SJCRH30 (cell line): Measurements from ENCODE around the gene REPIN1. TPM values are rescaled to one million over a fixed set of nuclear protein-coding genes. Genes with fewer than 3 reads are reported as not detected.

Experiments
- DNase-seq, 2 experiments: peaks; one replicate each; pipeline ENCODE4 v3.0.0-alpha.2; 2015 to 2020
- H3K27ac ChIP-seq: fragments of 250-450 bp; sonication (Bioruptor Pico); 2 replicates; pipeline ENCODE4 v1.5.1; 2020; ENCODE audit warnings: mild to moderate bottlenecking, moderate library complexity
- H3K27me3 ChIP-seq: fragments of 250-450 bp; sonication (Bioruptor Pico); 2 replicates; pipeline ENCODE4 v1.5.1; 2020; ENCODE audit warnings: mild to moderate bottlenecking, moderate library complexity
- H3K36me3 ChIP-seq: fragments of 250-450 bp; sonication (Bioruptor Pico); 2 replicates; pipeline ENCODE4 v1.5.1; 2020; ENCODE audit warnings: mild to moderate bottlenecking, moderate library complexity
- H3K4me1 ChIP-seq: fragments of 250-450 bp; sonication (Bioruptor Pico); 2 replicates; pipeline ENCODE4 v1.5.1; 2020; ENCODE audit warnings: mild to moderate bottlenecking, moderate library complexity
- H3K4me3 ChIP-seq: fragments of 250-450 bp; sonication (Bioruptor Pico); 2 replicates; pipeline ENCODE4 v1.5.1; 2020; ENCODE audit warnings: mild to moderate bottlenecking, moderate library complexity
- H3K9me3 ChIP-seq: fragments of 250-450 bp; sonication (Bioruptor Pico); replicated peaks from 2 replicates; pipeline ENCODE4 v1.5.1; 2020; ENCODE audit warnings: mild to moderate bottlenecking, moderate library complexity
- total RNA-seq: library from RNA; depleted of rRNA; stranded (reverse); fragments of >200 nt; shearing (Covaris generic); gene quantifications from 2 replicates; pipeline ENCODE4 v1.2.3, GENCODE V29; 2014; rRNA removed

The REPIN1 gene
- total RNA-seq, 1 experiment from 2014 or later = 183 TPM

DNA sequence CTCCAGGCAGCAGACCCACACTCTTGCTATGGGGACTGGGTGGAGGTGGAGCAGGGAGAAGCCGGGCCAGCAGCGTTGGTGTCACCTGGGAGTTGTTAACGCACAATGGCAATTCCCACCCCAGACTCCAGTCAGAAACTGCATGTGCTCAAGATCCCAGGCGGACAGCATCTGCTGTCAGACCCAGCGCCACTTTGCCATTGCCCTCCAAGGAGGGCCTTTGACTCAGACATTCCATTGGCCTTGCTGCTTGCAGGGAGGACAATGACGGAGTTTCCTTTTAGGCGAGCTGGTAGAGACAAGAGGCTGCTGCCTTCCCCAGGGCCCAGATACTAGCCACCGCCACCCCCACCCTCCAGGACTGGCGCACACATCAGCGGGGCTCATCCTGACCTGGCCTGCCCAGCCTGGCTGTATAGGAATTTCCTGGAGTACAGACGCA, 45.0 kb downstream of the REPIN1 start:
- H3K4me1 ChIP-seq = no peaks in the 10 kb centered on the region
- H3K4me3 ChIP-seq = no peak overlapping the region
- no peaks in the 10 kb centered on the region for H3K36me3 ChIP-seq
- no peak overlapping the region for H3K27ac ChIP-seq
- H3K9me3 ChIP-seq = no peaks in the 10 kb centered on the region
- DNase-seq = no peak
- H3K27me3 ChIP-seq = no peaks in the 10 kb centered on the region

DNA sequence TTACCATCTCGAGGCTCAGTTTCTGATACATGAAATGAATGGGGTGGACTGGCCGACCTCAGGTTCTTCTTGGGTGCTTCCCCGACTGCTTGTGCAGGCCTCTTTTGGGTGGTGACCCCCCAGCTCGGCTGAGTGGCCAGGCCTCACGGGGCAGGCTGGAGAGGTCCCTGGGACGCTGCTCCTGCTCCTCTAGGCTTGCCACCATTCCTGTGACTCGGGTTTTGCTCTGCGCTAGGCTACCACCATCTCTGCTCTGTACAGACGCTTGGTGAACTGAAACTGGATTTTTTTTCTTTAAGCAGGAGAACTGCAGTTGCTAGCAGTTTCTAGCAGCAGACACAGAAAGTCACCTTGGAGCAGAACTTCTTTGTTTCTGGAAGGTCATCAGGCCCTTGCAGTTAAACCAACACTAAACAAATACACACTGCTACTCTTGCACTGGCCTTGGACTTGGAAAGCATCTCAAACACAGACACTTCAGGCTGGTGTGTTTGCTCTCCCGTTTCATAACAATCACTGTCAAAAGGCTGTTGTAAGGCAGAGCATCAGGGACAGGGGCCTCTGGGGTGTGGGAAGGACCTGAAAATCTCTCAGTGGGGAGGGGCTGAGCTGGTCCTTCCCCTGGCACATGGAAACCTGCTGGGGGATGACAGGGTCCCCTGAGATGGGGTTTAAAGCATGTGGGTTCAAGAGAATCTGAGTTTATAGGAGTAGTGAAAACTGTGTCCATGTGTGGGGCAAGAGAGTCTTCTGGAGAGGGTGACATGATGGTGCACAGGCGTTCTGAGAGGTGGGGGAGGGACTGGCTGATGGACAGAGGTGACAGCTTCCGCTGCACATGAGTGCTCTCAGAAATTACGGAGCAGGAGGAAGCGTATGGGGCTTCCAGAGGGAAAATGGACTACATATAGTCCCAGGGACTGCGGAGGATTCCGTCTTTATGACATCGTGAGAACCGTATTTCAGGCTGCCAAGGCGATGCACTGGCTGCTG, 46.8 kb downstream of the REPIN1 start:
- Histone ChIP-seq H3K4me1 (no peaks in the 10 kb centered on the region), H3K27me3 (no peaks in the 10 kb centered on the region), H3K4me3 (no peak overlapping the region), H3K9me3 (no peaks in the 10 kb centered on the region), H3K36me3 (no peaks in the 10 kb centered on the region), H3K27ac (no peak overlapping the region)
- DNase-seq = no peak

DNA sequence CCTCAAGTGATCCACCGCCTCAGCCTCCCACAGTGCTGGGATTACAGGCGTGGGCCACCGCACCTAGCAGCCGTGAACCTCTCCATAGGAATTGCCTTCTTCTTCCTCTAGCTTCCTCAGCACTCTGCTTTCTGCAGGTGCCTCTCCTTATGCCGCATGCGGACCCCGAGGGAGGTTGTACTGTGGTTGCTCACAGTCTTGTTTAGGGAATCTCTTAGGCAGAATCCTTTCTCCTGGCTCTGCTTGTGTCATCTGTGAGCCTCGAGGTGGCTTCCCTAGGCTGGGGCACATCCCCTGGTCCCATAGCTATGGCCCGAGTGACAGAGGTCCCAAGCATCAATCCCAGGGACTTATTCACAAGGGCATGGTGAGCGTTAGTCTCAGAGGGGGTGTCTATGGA, 48.6 kb downstream of the REPIN1 start:
- Histone ChIP-seq H3K27ac (no peak overlapping the region), H3K36me3 (no peaks in the 10 kb centered on the region), H3K4me1 (no peaks in the 10 kb centered on the region), H3K9me3 (no peaks in the 10 kb centered on the region), H3K27me3 (no peaks in the 10 kb centered on the region), H3K4me3 (no peak overlapping the region)
- no peak for DNase-seq

DNA sequence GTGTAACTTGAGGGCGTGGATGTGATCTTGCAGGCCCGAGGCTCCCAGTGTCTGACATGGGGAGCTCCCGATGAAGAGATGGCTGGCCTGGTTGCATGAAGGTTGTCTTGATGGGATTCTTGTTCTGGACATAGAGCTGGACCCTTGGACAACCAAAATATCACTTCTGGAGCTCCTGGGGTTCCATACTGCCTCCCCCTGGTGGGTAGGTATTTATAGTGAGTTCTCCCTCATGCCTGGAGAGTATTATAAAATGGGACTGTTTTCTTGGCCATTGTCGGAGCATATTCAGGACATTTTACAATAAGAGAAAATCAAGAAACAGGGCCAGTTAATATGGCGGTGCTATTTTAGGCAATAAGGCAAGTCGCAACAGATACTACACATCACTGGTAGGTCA, 49.2 kb downstream of the REPIN1 start:
- Histone ChIP-seq H3K27me3 (no peaks in the 10 kb centered on the region), H3K4me3 (no peak overlapping the region), H3K36me3 (no peaks in the 10 kb centered on the region)

DNA sequence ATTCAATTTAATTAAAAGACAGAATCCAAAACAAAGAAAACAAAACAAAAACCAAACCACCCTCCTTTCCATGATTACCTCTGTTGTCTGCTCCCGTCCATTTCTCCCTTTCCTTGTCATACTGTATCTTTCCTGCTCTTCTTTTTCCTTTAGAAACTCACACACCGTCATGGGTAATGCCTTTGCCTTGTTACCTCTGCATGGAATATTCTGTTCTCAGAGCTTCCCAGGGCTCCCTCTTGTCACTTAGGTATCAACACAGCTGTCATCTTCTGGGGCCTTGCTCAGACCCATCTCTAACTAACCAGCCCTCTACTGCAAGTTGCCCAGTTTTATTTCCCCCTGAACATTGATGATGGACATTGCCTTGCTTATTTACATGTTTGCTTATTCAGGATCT, 51.6 kb downstream of the REPIN1 start:
- H3K36me3 ChIP-seq = no peaks in the 10 kb centered on the region
- no peak overlapping the region for H3K4me3 ChIP-seq
- H3K27ac ChIP-seq = no peak overlapping the region
- no peaks in the 10 kb centered on the region for H3K4me1 ChIP-seq
- H3K9me3 ChIP-seq = no peaks in the 10 kb centered on the region
- no peak for DNase-seq
- no peaks in the 10 kb centered on the region for H3K27me3 ChIP-seq

More for the DNA sequence above, 49.2 kb downstream of the REPIN1 start:
- Histone ChIP-seq H3K27ac (no peak overlapping the region), H3K4me1 (no peaks in the 10 kb centered on the region), H3K9me3 (no peaks in the 10 kb centered on the region)
- DNase-seq = no peak

DNA sequence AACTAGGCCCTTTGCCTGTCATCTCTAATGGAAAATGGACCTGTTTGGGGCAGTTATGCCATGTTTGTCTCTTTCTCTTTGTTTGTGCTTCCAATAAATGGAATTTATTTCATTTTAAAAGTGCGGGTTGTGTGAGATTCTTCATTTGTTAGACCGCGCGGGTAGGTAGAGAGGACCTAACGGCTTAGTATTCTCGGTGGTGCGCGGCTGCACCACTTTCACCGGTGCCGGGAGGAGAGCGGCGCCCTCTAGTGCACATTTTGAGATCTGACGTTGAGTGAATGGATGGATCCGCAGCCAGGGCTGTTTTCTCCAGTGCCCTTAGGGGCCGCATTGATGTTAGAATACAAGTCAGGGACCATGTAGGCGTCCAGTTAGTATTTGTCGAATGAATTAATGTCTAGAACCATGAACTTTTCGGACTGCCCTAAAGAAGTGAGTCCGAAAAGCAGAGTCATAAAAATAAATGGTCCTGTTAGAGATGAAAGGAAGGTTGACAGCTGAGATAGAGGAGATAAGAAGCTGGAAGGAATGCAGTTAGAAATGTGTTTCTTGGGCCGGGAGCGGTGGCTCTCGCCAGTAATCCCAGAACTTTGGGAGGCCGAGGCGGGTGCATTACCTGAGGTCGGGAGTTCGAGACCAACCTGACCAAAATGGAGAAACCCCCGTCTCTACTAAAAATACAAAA, 52.5 kb downstream of the REPIN1 start:
- Histone ChIP-seq H3K4me3 (no peak overlapping the region), H3K27me3 (no peaks in the 10 kb centered on the region), H3K4me1 (no peaks in the 10 kb centered on the region), H3K27ac (no peak overlapping the region), H3K9me3 (no peaks in the 10 kb centered on the region), H3K36me3 (no peaks in the 10 kb centered on the region)
- peak; percentile 80 to 92 for DNase-seq

DNA sequence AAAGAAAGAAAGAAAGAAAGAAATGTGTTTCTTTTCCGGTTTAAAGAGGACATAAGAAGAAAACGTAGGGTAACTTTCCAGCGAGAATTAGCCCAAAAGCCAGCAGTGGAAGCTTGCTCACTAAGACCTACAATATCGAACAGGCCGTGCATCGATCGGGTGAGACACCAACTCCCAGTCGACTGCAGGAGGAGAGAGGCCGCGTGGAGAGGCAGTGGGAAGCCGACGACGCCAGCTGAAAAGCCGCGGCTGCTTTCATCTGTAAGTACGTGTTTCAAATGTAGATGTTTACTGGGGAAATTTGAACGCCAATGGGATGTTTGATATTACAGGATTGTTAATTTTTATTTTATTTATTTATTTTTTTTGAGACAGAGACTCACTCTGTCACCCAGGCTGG, 53.2 kb downstream of the REPIN1 start:
- H3K27ac ChIP-seq = no peak overlapping the region
- H3K4me3 ChIP-seq = no peak overlapping the region
- DNase-seq = no peak
- H3K27me3 ChIP-seq = no peaks in the 10 kb centered on the region
- H3K9me3 ChIP-seq = no peaks in the 10 kb centered on the region
- H3K4me1 ChIP-seq = no peaks in the 10 kb centered on the region
- no peaks in the 10 kb centered on the region for H3K36me3 ChIP-seq

Other genes with a start within 250 kb of the REPIN1 start
- gene LRRC61, start 45.5 kb upstream of the REPIN1 start, total RNA-seq = not detected in 2 replicates
- gene ACTR3C, start 45.3 kb upstream of the REPIN1 start, total RNA-seq = 1.7 and 4.6 TPM in 2 replicates
- gene RARRES2, start 27.2 kb upstream of the REPIN1 start, total RNA-seq = 68.1 and 89.7 TPM in 2 replicates
- 8.1 and 9.5 TPM in 2 replicates for gene ZNF775, start 10.5 kb downstream of the REPIN1 start, total RNA-seq
- not detected in 2 replicates for gene GIMAP8, start 81.8 kb downstream of the REPIN1 start, total RNA-seq
- not detected in 2 replicates for gene GIMAP7, start 146.1 kb downstream of the REPIN1 start, total RNA-seq
- gene GIMAP4, start 198.6 kb downstream of the REPIN1 start, total RNA-seq = not detected in 2 replicates